HEK293 (cell line): ENCODE data around the gene EGFR.

ENCODE experiments used
- CTCF ChIA-PET: fragments of 350-600 bp; formaldehyde crosslinking; extraction: SDS; loops from one replicate; lab custom pipeline; 2021; ENCODE audit warnings: antibody characterized with exemption; lab: Yijun Ruan, JAX
- POLR2A ChIA-PET: fragments of 300-600 bp; formaldehyde crosslinking; extraction: SDS; loops from one replicate; lab custom pipeline; 2020; ENCODE audit warnings: antibody characterized with exemption, inconsistent platforms; lab: Yijun Ruan, JAX
- H3K27ac ChIP-seq: fragments of 200-500 bp; sonication (Bioruptor generic); 2 replicates; pipeline ENCODE4 v1.5.1; 2014; ENCODE audit warnings: low read depth, low read length, control low read depth, inconsistent platforms; ENCODE audit errors: extremely low read depth
- H3K36me3 ChIP-seq, 2 experiments: fragments of 200-500 bp in 1 of 2; sonication (Bioruptor generic) in 1 of 2; 1 replicate in 1 of 2; 2 replicates in 1 of 2; pipeline ENCODE4 v1.5.1; 2014 to 2017; ENCODE audit warnings: inconsistent platforms in 2 of 2, low read length in 2 of 2; ENCODE audit not compliant: control insufficient read depth in 2 of 2, insufficient read depth in 1 of 2
- H3K4me1 ChIP-seq: fragments of 200-500 bp; sonication (Bioruptor generic); 2 replicates; pipeline ENCODE4 v1.5.1; 2014; ENCODE audit warnings: mild to moderate bottlenecking, low read length, inconsistent platforms; ENCODE audit not compliant: control insufficient read depth, insufficient read depth
- H3K4me3 ChIP-seq: 2 replicates; pipeline ENCODE4 v1.5.1; 2011; ENCODE audit warnings: low read depth, mild to moderate bottlenecking, control low read depth, low read length, moderate library complexity
- H3K9me3 ChIP-seq: fragments of 200-500 bp; sonication (Bioruptor generic); 2 replicates; pipeline ENCODE4 v1.5.1; 2014; ENCODE audit warnings: low read depth, low read length, inconsistent platforms; ENCODE audit not compliant: control insufficient read depth, insufficient read depth
- KLF10 ChIP-seq: fragments of 450-650 bp; IDR thresholded peaks from 2 replicates; pipeline ENCODE4 v1.5.1; 2018; ENCODE audit warnings: missing biosample characterization, mild to moderate bottlenecking, missing genetic modification characterization
- KLF7 ChIP-seq: fragments of 450-650 bp; formaldehyde crosslinking; IDR thresholded peaks from 2 replicates; pipeline ENCODE4 v1.5.1; 2016; ENCODE audit warnings: missing biosample characterization, missing genetic modification characterization, borderline replicate concordance
- REPIN1 ChIP-seq: fragments of 450-650 bp; formaldehyde crosslinking; IDR thresholded peaks from 2 replicates; pipeline ENCODE4 v1.5.1; 2017; ENCODE audit warnings: missing biosample characterization, missing genetic modification characterization, low read depth
- SALL2 ChIP-seq: fragments of 450-650 bp; formaldehyde crosslinking; IDR thresholded peaks from 2 replicates; pipeline ENCODE4 v1.5.0; 2017; ENCODE audit warnings: missing biosample characterization, mild to moderate bottlenecking, missing genetic modification characterization, borderline replicate concordance
- SP2 ChIP-seq: fragments of 450-650 bp; formaldehyde crosslinking; IDR thresholded peaks from 2 replicates; pipeline ENCODE4 v1.5.1; 2016; ENCODE audit warnings: missing biosample characterization, missing genetic modification characterization
- TCF7L2 ChIP-seq: IDR thresholded peaks from 2 replicates; pipeline ENCODE4 v1.6.1; 2011; ENCODE audit warnings: low read depth, mild to moderate bottlenecking, inconsistent platforms, low read length, moderate library complexity, borderline replicate concordance
- ZBTB7A ChIP-seq: fragments of 450-650 bp; formaldehyde crosslinking; IDR thresholded peaks from 2 replicates; pipeline ENCODE4 v1.5.1; 2016; ENCODE audit warnings: low read depth, missing biosample characterization, missing genetic modification characterization
- ZNF202 ChIP-seq: fragments of 450-650 bp; formaldehyde crosslinking; IDR thresholded peaks from 2 replicates; pipeline ENCODE4 v1.5.1; 2016; ENCODE audit warnings: missing biosample characterization, missing genetic modification characterization, borderline replicate concordance
- ZNF292 ChIP-seq: fragments of 450-650 bp; formaldehyde crosslinking; IDR thresholded peaks from 2 replicates; pipeline ENCODE4 v1.5.1; 2016; ENCODE audit warnings: low read depth, missing biosample characterization, missing genetic modification characterization, borderline replicate concordance
- ZNF324 ChIP-seq: fragments of 450-650 bp; formaldehyde crosslinking; IDR thresholded peaks from 2 replicates; pipeline ENCODE4 v1.5.1; 2016; ENCODE audit warnings: missing biosample characterization, missing genetic modification characterization
- ZNF350 ChIP-seq: fragments of 450-650 bp; formaldehyde crosslinking; IDR thresholded peaks from 2 replicates; pipeline ENCODE4 v1.5.0; 2017; ENCODE audit warnings: missing biosample characterization, mild to moderate bottlenecking, missing genetic modification characterization
- ZNF366 ChIP-seq: fragments of 450-650 bp; formaldehyde crosslinking; conservative IDR thresholded peaks from 2 replicates; pipeline ENCODE4 v1.5.1; 2016; ENCODE audit warnings: missing biosample characterization, missing genetic modification characterization
- ZNF530 ChIP-seq: fragments of 450-650 bp; formaldehyde crosslinking; IDR thresholded peaks from 2 replicates; pipeline ENCODE4 v1.5.1; 2016; ENCODE audit warnings: low read depth, missing biosample characterization, missing genetic modification characterization
- ZNF544 ChIP-seq: fragments of 450-650 bp; formaldehyde crosslinking; IDR thresholded peaks from 2 replicates; pipeline ENCODE4 v1.5.0; 2017; ENCODE audit warnings: missing biosample characterization, missing genetic modification characterization
- ZNF561 ChIP-seq: fragments of 450-650 bp; IDR thresholded peaks from 2 replicates; pipeline ENCODE4 v1.5.1; 2018; ENCODE audit warnings: missing biosample characterization, missing genetic modification characterization, borderline replicate concordance
- ZNF701 ChIP-seq: fragments of 450-650 bp; formaldehyde crosslinking; IDR thresholded peaks from 2 replicates; pipeline ENCODE4 v1.5.1; 2016; ENCODE audit warnings: missing biosample characterization, missing genetic modification characterization
- ZNF792 ChIP-seq: fragments of 450-650 bp; formaldehyde crosslinking; IDR thresholded peaks from 2 replicates; pipeline ENCODE4 v1.5.1; 2016; ENCODE audit warnings: missing biosample characterization, missing genetic modification characterization
- ZNF830 ChIP-seq: fragments of 450-650 bp; IDR thresholded peaks from 2 replicates; pipeline ENCODE4 v1.5.0; 2018; ENCODE audit warnings: missing biosample characterization, missing genetic modification characterization, low read depth, mild to moderate bottlenecking, moderate library complexity
- TF ChIP-seq, protein P1 (sequence below): sonication (generic); formaldehyde crosslinking; IDR thresholded peaks from 2 replicates; pipeline ENCODE4 v1.8.1; 2022; ENCODE audit warnings: mild to moderate bottlenecking, moderate library complexity, missing genetic modification reagents
- TF ChIP-seq, protein P2 (sequence below): fragments of 450-650 bp; formaldehyde crosslinking; IDR thresholded peaks from 2 replicates; pipeline ENCODE4 v1.5.1; 2017; ENCODE audit warnings: missing biosample characterization, mild to moderate bottlenecking, missing genetic modification characterization, moderate library complexity
- TF ChIP-seq, protein P3 (sequence below): fragments of 450-650 bp; formaldehyde crosslinking; IDR thresholded peaks from 2 replicates; pipeline ENCODE4 v1.5.1; 2016; ENCODE audit warnings: missing biosample characterization, missing genetic modification characterization
- TF ChIP-seq, protein P4 (sequence below): fragments of 450-650 bp; IDR thresholded peaks from 2 replicates; pipeline ENCODE4 v1.5.1; 2018; ENCODE audit warnings: missing biosample characterization, missing genetic modification characterization
- TF ChIP-seq, protein P5 (sequence below): fragments of 450-650 bp; formaldehyde crosslinking; IDR thresholded peaks from 2 replicates; pipeline ENCODE4 v1.5.1; 2016; ENCODE audit warnings: missing biosample characterization, missing genetic modification characterization

EGFR gene

DNA sequence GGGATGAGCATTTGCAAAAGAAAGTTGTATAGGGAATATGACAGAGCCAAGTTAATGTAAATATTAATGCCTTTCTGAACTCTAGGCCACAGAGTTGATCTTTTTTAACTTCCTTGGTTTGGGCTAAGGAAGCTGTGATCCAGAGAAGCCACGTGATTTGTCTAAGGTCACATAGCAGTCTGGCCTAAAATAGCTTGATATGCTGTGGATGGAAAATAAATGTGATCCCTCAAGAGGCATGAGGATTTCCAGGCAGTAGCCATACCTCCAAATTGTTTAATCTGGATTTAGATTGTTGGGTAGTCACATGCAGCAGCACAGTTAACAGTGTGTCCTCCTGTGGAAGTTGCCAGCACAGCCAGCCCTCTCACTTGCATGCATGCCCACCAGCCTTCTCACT, 180.6 kb downstream of the EGFR start:
- Histone ChIP-seq H3K36me3 (peaks cover 17 to 43% of the 10 kb centered on the region in 2 experiments), H3K4me3 (no peak overlapping the region), H3K4me1 (no peaks in the 10 kb centered on the region), H3K27ac (no peak overlapping the region), H3K9me3 (no peaks in the 10 kb centered on the region)
- CTCF ChIA-PET, result no interaction called here
- TF ChIP-seq, protein P1, sequence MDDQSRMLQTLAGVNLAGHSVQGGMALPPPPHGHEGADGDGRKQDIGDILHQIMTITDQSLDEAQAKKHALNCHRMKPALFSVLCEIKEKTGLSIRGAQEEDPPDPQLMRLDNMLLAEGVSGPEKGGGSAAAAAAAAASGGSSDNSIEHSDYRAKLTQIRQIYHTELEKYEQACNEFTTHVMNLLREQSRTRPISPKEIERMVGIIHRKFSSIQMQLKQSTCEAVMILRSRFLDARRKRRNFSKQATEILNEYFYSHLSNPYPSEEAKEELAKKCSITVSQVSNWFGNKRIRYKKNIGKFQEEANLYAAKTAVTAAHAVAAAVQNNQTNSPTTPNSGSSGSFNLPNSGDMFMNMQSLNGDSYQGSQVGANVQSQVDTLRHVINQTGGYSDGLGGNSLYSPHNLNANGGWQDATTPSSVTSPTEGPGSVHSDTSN (CRISPR knock-in tag), result no peak
- TF ChIP-seq ZNF350 (tag by site-specific recombination) (no peak), ZNF530 (tag by site-specific recombination) (no peak), KLF7 (tag by site-specific recombination) (no peak), ZNF561 (no peak)
- TF ChIP-seq, protein P2, sequence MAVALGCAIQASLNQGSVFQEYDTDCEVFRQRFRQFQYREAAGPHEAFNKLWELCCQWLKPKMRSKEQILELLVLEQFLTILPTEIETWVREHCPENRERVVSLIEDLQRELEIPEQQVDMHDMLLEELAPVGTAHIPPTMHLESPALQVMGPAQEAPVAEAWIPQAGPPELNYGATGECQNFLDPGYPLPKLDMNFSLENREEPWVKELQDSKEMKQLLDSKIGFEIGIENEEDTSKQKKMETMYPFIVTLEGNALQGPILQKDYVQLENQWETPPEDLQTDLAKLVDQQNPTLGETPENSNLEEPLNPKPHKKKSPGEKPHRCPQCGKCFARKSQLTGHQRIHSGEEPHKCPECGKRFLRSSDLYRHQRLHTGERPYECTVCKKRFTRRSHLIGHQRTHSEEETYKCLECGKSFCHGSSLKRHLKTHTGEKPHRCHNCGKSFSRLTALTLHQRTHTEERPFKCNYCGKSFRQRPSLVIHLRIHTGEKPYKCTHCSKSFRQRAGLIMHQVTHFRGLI (tag by site-specific recombination), result no peak
- TF ChIP-seq, protein P3, sequence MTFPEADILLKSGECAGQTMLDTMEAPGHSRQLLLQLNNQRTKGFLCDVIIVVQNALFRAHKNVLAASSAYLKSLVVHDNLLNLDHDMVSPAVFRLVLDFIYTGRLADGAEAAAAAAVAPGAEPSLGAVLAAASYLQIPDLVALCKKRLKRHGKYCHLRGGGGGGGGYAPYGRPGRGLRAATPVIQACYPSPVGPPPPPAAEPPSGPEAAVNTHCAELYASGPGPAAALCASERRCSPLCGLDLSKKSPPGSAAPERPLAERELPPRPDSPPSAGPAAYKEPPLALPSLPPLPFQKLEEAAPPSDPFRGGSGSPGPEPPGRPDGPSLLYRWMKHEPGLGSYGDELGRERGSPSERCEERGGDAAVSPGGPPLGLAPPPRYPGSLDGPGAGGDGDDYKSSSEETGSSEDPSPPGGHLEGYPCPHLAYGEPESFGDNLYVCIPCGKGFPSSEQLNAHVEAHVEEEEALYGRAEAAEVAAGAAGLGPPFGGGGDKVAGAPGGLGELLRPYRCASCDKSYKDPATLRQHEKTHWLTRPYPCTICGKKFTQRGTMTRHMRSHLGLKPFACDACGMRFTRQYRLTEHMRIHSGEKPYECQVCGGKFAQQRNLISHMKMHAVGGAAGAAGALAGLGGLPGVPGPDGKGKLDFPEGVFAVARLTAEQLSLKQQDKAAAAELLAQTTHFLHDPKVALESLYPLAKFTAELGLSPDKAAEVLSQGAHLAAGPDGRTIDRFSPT (tag by site-specific recombination), result no peak
- POLR2A ChIA-PET, result no interaction called here

DNA sequence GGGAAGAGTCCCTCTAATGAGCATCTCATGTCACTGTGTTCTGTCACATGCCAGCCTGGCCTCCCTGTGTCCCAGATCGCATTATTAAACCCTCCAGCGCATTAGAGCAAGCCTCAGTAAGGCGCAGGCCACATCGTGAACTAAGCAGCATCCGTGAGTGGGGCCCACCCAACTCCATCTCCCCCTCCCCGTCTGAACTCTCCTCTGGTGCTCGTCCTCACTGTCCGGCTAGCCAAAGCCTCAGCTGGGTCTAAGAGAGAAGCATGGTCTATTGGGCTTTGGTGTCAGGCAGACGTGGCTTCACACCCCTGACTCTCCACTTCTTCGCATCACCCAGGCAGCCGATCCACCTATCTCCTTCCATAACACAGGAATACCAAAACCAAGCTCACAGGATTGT, 181.6 kb downstream of the EGFR start:
- H3K36me3 ChIP-seq, result peaks cover 21 to 53% of the 10 kb centered on the region in 2 experiments
- no peak for TF ChIP-seq ZNF202 (tag by site-specific recombination)
- no peak for TF ChIP-seq ZNF792
- no peak for TF ChIP-seq ZNF366
- TF ChIP-seq SALL2, result no peak
- no peak for TF ChIP-seq SP2
- no peaks in the 10 kb centered on the region for H3K4me1 ChIP-seq
- ChIA-PET CTCF (no interaction called here), POLR2A (no interaction called here)
- no peak overlapping the region for H3K27ac ChIP-seq
- H3K4me3 ChIP-seq, result no peak overlapping the region
- no peaks in the 10 kb centered on the region for H3K9me3 ChIP-seq

DNA sequence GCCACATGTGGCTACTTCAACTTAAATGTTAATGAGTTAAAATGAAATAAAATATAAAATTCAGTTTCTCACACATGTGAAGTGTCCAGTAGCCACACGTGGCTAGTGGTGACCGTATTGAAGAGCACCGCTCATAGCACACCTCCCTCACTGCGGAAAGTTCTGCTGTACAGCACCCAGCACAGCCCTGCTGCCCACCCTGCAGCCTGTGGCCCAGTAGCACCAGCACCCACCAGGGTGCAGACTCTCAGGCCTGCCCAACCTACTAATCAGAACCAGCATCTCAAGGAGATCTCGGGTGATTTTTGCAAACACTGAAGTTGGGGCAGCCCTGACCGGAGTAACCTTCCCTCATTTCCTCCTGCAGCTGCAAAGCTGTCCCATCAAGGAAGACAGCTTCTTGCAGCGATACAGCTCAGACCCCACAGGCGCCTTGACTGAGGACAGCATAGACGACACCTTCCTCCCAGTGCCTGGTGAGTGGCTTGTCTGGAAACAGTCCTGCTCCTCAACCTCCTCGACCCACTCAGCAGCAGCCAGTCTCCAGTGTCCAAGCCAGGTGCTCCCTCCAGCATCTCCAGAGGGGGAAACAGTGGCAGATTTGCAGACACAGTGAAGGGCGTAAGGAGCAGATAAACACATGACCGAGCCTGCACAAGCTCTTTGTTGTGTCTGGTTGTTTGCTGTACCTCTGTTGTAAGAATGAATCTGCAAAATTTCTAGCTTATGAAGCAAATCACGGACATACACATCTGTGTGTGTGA, 183.5 kb downstream of the EGFR start:
- H3K9me3 ChIP-seq, result no peaks in the 10 kb centered on the region
- H3K36me3 ChIP-seq, result peaks cover 21 to 60% of the 10 kb centered on the region in 2 experiments
- POLR2A ChIA-PET, result no interaction called here
- H3K4me3 ChIP-seq, result no peak overlapping the region
- TF ChIP-seq, protein P4, sequence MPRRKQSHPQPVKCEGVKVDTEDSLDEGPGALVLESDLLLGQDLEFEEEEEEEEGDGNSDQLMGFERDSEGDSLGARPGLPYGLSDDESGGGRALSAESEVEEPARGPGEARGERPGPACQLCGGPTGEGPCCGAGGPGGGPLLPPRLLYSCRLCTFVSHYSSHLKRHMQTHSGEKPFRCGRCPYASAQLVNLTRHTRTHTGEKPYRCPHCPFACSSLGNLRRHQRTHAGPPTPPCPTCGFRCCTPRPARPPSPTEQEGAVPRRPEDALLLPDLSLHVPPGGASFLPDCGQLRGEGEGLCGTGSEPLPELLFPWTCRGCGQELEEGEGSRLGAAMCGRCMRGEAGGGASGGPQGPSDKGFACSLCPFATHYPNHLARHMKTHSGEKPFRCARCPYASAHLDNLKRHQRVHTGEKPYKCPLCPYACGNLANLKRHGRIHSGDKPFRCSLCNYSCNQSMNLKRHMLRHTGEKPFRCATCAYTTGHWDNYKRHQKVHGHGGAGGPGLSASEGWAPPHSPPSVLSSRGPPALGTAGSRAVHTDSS (tag by site-specific recombination), result no peak
- TF ChIP-seq ZBTB7A (tag by site-specific recombination), result no peak
- no peak for TF ChIP-seq SP2
- no peak for TF ChIP-seq REPIN1 (tag by site-specific recombination)
- TF ChIP-seq ZNF544 (tag by site-specific recombination), result no peak
- TF ChIP-seq ZNF701, result no peak
- TF ChIP-seq, protein P5, sequence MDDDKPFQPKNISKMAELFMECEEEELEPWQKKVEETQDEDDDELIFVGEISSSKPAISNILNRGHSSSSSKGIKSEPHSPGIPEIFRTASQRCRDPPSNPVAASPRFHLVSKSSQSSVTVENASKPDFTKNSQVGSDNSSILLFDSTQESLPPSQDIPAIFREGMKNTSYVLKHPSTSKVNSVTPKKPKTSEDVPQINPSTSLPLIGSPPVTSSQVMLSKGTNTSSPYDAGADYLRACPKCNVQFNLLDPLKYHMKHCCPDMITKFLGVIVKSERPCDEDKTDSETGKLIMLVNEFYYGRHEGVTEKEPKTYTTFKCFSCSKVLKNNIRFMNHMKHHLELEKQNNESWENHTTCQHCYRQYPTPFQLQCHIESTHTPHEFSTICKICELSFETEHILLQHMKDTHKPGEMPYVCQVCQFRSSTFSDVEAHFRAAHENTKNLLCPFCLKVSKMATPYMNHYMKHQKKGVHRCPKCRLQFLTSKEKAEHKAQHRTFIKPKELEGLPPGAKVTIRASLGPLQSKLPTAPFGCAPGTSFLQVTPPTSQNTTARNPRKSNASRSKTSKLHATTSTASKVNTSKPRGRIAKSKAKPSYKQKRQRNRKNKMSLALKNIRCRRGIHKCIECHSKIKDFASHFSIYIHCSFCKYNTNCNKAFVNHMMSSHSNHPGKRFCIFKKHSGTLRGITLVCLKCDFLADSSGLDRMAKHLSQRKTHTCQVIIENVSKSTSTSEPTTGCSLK (tag by site-specific recombination), result no peak
- TF ChIP-seq ZNF292 (tag by site-specific recombination), result no peak
- no peak for TF ChIP-seq ZNF830
- no peak for TF ChIP-seq TCF7L2
- TF ChIP-seq KLF10 (tag by site-specific recombination), result no peak
- TF ChIP-seq ZNF324 (tag by site-specific recombination), result no peak
- H3K27ac ChIP-seq, result no peak overlapping the region
- CTCF ChIA-PET, result no interaction called here
- H3K4me1 ChIP-seq, result no peaks in the 10 kb centered on the region
